SK-N-SH treated with all-trans-retinoic acid at 6 μM for 48 hours (cell line): ENCODE results near the gene NYAP2.

Experiments
- ATAC-seq: fragments of 200-7000 bp; cut with Tn5 transposase; 3 replicates; pipeline ENCODE4 v1.9.1; 2020; ENCODE audit warnings: mild to moderate bottlenecking, moderate library complexity
- CSDC2 ChIP-seq: fragments of 250-450 bp; sonication (Bioruptor Pico); IDR thresholded peaks from 2 replicates; pipeline ENCODE4 v1.5.0; 2020; ENCODE audit warnings: mild to moderate bottlenecking, moderate library complexity
- ESRRG ChIP-seq: fragments of 250-450 bp; sonication (Bioruptor Pico); IDR thresholded peaks from 2 replicates; pipeline ENCODE4 v1.6.1; 2021; ENCODE audit warnings: mild to moderate bottlenecking
- GLIS3 ChIP-seq: fragments of 250-450 bp; sonication (Bioruptor Pico); IDR thresholded peaks from 2 replicates; pipeline ENCODE4 v1.5.0; 2020; ENCODE audit warnings: mild to moderate bottlenecking, moderate library complexity
- ISL1 ChIP-seq: fragments of 250-450 bp; sonication (Bioruptor Pico); IDR thresholded peaks from 2 replicates; pipeline ENCODE4 v2.1.2; 2022; ENCODE audit warnings: mild to moderate bottlenecking, moderate library complexity
- OSR1 ChIP-seq: fragments of 250-450 bp; sonication (Bioruptor Pico); IDR thresholded peaks from 2 replicates; pipeline ENCODE4 v1.8.0; 2022; ENCODE audit warnings: moderate library complexity, mild to moderate bottlenecking, inconsistent platforms
- PPARA ChIP-seq: fragments of 250-450 bp; sonication (Bioruptor Pico); IDR thresholded peaks from 2 replicates; pipeline ENCODE4 v1.5.0; 2020; ENCODE audit warnings: mild to moderate bottlenecking, borderline replicate concordance
- RARB ChIP-seq: fragments of 250-450 bp; sonication (Bioruptor Pico); IDR thresholded peaks from 2 replicates; pipeline ENCODE4 v1.8.0; 2021; ENCODE audit warnings: mild to moderate bottlenecking, moderate library complexity
- SNAI2 ChIP-seq: fragments of 250-450 bp; sonication (Bioruptor Pico); IDR thresholded peaks from 2 replicates; pipeline ENCODE4 v1.5.0; 2020; ENCODE audit warnings: mild to moderate bottlenecking, moderate library complexity
- TCF4 ChIP-seq: fragments of 250-450 bp; sonication (Bioruptor Pico); IDR thresholded peaks from 2 replicates; pipeline ENCODE4 v1.8.0; 2021; ENCODE audit warnings: mild to moderate bottlenecking, moderate library complexity, borderline replicate concordance
- TOX ChIP-seq: fragments of 250-450 bp; sonication (Bioruptor Pico); IDR thresholded peaks from 2 replicates; pipeline ENCODE4 v1.8.0; 2021; ENCODE audit warnings: mild to moderate bottlenecking, moderate library complexity, borderline replicate concordance
- ZC3H10 ChIP-seq: fragments of 250-450 bp; sonication (Bioruptor Pico); IDR thresholded peaks from 2 replicates; pipeline ENCODE4 v1.5.1; 2021; ENCODE audit warnings: mild to moderate bottlenecking, moderate library complexity
- ZFP3 ChIP-seq: fragments of 250-450 bp; sonication (Bioruptor Pico); IDR thresholded peaks from 2 replicates; pipeline ENCODE4 v1.5.0; 2020; ENCODE audit warnings: mild to moderate bottlenecking, moderate library complexity
- ZFP30 ChIP-seq: fragments of 450-650 bp; formaldehyde crosslinking; IDR thresholded peaks from 2 replicates; pipeline ENCODE4 v1.5.0; 2022; ENCODE audit warnings: mild to moderate bottlenecking, moderate library complexity
- ZNF8 ChIP-seq: fragments of 450-650 bp; formaldehyde crosslinking; IDR thresholded peaks from 2 replicates; pipeline ENCODE4 v1.5.0; 2020; ENCODE audit warnings: mild to moderate bottlenecking, moderate library complexity
- TF ChIP-seq, protein P1 (sequence below): fragments of 250-450 bp; sonication (Bioruptor Pico); IDR thresholded peaks from 2 replicates; pipeline ENCODE4 v1.5.0; 2020; ENCODE audit warnings: mild to moderate bottlenecking, moderate library complexity
- TF ChIP-seq, protein P2 (sequence below): fragments of 250-450 bp; sonication (Bioruptor Pico); IDR thresholded peaks from 2 replicates; pipeline ENCODE4 v1.5.1; 2020; ENCODE audit warnings: low read depth, mild to moderate bottlenecking, moderate library complexity
- TF ChIP-seq, protein P3 (sequence below): fragments of 250-450 bp; sonication (Bioruptor Pico); IDR thresholded peaks from 2 replicates; pipeline ENCODE4 v1.8.0; 2021; ENCODE audit warnings: low read depth, mild to moderate bottlenecking, moderate library complexity, borderline replicate concordance
- TF ChIP-seq, protein P4 (sequence below): fragments of 250-450 bp; sonication (Bioruptor Pico); IDR thresholded peaks from 2 replicates; pipeline ENCODE4 v1.8.0; 2020; ENCODE audit warnings: mild to moderate bottlenecking, moderate library complexity, borderline replicate concordance
- TF ChIP-seq, protein P5 (sequence below): fragments of 250-450 bp; sonication (Bioruptor Pico); IDR thresholded peaks from 2 replicates; pipeline ENCODE4 v1.5.1; 2021; ENCODE audit warnings: mild to moderate bottlenecking, moderate library complexity

Gene NYAP2

DNA sequence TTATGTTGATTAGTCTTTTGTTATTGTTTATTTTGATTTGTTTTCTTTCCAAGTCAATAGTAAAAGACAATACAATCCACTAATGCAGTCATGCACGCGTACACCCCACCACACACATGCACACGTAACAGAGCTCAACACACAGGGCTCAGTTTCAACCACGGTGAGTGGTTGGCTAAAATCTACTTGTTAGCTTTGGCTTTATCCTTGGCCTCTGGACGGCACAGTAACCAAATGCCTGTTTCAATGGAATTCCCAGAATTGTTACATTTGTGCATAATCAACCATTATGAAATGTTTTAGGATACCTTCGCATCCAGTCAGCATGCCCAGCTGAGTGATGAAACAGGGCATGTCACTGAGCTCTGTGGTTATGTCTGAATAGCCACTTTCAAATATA is 53.2 kb downstream of the NYAP2 start (continued):
- TF ChIP-seq, protein P1, sequence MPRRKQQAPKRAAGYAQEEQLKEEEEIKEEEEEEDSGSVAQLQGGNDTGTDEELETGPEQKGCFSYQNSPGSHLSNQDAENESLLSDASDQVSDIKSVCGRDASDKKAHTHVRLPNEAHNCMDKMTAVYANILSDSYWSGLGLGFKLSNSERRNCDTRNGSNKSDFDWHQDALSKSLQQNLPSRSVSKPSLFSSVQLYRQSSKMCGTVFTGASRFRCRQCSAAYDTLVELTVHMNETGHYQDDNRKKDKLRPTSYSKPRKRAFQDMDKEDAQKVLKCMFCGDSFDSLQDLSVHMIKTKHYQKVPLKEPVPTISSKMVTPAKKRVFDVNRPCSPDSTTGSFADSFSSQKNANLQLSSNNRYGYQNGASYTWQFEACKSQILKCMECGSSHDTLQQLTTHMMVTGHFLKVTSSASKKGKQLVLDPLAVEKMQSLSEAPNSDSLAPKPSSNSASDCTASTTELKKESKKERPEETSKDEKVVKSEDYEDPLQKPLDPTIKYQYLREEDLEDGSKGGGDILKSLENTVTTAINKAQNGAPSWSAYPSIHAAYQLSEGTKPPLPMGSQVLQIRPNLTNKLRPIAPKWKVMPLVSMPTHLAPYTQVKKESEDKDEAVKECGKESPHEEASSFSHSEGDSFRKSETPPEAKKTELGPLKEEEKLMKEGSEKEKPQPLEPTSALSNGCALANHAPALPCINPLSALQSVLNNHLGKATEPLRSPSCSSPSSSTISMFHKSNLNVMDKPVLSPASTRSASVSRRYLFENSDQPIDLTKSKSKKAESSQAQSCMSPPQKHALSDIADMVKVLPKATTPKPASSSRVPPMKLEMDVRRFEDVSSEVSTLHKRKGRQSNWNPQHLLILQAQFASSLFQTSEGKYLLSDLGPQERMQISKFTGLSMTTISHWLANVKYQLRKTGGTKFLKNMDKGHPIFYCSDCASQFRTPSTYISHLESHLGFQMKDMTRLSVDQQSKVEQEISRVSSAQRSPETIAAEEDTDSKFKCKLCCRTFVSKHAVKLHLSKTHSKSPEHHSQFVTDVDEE (CRISPR knock-in tag) = no peak
- TF ChIP-seq ZFP3 (CRISPR knock-in tag) (no peak), ZFP30 (CRISPR knock-in tag) (no peak)

DNA sequence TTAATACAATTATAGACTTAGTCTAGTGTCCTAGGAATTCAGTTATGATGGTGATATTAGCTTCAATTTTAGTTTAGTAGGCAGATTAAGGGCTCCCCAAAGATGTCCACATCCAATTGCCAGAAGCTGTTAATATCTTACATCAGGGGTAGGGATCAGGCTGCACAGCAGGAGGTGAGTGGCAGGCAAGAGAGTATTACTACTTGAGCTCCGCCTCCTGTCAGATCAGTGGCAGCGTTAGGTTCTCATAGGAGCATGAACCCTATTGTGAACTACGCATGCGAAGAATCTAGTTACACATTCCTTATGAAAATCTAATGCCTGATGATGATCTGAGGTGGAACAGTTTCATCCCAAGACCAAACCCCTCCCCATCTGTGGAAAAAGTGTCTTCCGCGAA is 54.9 kb downstream of the NYAP2 start:
- no peak for TF ChIP-seq SNAI2 (CRISPR knock-in tag)
- TF ChIP-seq, protein P2, sequence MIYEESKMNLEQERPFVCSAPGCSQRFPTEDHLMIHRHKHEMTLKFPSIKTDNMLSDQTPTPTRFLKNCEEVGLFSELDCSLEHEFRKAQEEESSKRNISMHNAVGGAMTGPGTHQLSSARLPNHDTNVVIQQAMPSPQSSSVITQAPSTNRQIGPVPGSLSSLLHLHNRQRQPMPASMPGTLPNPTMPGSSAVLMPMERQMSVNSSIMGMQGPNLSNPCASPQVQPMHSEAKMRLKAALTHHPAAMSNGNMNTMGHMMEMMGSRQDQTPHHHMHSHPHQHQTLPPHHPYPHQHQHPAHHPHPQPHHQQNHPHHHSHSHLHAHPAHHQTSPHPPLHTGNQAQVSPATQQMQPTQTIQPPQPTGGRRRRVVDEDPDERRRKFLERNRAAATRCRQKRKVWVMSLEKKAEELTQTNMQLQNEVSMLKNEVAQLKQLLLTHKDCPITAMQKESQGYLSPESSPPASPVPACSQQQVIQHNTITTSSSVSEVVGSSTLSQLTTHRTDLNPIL (CRISPR knock-in tag) = no peak
- TF ChIP-seq, protein P1 (CRISPR knock-in tag) = no peak
- no peak for TF ChIP-seq TOX (CRISPR knock-in tag)
- TF ChIP-seq, protein P3, sequence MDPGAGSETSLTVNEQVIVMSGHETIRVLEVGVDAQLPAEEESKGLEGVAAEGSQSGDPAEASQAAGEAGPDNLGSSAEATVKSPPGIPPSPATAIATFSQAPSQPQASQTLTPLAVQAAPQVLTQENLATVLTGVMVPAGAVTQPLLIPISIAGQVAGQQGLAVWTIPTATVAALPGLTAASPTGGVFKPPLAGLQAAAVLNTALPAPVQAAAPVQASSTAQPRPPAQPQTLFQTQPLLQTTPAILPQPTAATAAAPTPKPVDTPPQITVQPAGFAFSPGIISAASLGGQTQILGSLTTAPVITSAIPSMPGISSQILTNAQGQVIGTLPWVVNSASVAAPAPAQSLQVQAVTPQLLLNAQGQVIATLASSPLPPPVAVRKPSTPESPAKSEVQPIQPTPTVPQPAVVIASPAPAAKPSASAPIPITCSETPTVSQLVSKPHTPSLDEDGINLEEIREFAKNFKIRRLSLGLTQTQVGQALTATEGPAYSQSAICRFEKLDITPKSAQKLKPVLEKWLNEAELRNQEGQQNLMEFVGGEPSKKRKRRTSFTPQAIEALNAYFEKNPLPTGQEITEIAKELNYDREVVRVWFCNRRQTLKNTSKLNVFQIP (CRISPR knock-in tag) = no peak
- TF ChIP-seq PPARA (CRISPR knock-in tag) = no peak
- TF ChIP-seq ZFP3 (CRISPR knock-in tag) = no peak
- no peak for TF ChIP-seq OSR1
- TF ChIP-seq ZFP30 (CRISPR knock-in tag) = no peak
- TF ChIP-seq ZC3H10 = no peak
- ATAC-seq = no peak

DNA sequence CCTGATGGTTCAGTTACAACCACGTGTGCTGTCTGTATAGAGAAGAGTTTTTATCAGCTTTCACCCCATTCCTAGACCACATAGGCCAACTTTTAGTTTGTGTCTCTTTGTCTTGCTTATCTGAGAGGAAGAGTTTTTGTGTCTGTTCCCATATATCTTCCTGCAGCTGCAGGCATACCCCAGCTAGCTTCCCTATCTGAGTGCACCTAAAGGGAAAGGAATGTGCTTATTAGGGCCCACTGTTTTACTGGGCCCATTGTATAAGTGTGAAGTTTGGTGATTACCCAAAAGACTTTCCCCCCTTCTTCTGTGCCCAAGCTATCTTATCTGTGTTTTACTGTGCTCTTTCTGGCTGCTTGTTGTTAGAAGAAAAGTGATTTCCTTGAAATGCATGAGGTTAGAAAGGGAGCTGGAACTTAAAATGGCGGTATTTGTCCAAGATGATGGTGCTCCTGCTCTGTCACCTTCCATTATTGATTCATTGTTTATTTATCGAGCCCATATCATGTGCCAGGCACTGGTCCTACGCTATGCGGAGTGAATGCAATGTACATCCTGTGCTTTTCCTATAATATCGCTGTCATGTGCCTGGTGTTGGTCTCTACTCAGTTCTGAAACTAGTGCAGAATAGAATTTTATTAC is 57.2 kb downstream of the NYAP2 start:
- no peak for TF ChIP-seq SNAI2 (CRISPR knock-in tag)
- no peak for TF ChIP-seq ZC3H10
- TF ChIP-seq GLIS3 (CRISPR knock-in tag) = no peak
- TF ChIP-seq ZNF8 (CRISPR knock-in tag) = no peak
- no peak for TF ChIP-seq TCF4 (CRISPR knock-in tag)
- no peak for TF ChIP-seq PPARA (CRISPR knock-in tag)
- no peak for TF ChIP-seq TOX (CRISPR knock-in tag)
- no peak for TF ChIP-seq OSR1
- TF ChIP-seq, protein P4, sequence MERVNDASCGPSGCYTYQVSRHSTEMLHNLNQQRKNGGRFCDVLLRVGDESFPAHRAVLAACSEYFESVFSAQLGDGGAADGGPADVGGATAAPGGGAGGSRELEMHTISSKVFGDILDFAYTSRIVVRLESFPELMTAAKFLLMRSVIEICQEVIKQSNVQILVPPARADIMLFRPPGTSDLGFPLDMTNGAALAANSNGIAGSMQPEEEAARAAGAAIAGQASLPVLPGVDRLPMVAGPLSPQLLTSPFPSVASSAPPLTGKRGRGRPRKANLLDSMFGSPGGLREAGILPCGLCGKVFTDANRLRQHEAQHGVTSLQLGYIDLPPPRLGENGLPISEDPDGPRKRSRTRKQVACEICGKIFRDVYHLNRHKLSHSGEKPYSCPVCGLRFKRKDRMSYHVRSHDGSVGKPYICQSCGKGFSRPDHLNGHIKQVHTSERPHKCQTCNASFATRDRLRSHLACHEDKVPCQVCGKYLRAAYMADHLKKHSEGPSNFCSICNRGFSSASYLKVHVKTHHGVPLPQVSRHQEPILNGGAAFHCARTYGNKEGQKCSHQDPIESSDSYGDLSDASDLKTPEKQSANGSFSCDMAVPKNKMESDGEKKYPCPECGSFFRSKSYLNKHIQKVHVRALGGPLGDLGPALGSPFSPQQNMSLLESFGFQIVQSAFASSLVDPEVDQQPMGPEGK (CRISPR knock-in tag) = no peak
- TF ChIP-seq, protein P1 (CRISPR knock-in tag) = no peak
- TF ChIP-seq ZFP3 (CRISPR knock-in tag) = no peak
- TF ChIP-seq ZFP30 (CRISPR knock-in tag) = no peak
- TF ChIP-seq, protein P2 (CRISPR knock-in tag) = no peak
- no peak for TF ChIP-seq RARB (CRISPR knock-in tag)
- TF ChIP-seq ESRRG (CRISPR knock-in tag) = no peak
- TF ChIP-seq ISL1 (CRISPR knock-in tag) = no peak
- TF ChIP-seq, protein P5, sequence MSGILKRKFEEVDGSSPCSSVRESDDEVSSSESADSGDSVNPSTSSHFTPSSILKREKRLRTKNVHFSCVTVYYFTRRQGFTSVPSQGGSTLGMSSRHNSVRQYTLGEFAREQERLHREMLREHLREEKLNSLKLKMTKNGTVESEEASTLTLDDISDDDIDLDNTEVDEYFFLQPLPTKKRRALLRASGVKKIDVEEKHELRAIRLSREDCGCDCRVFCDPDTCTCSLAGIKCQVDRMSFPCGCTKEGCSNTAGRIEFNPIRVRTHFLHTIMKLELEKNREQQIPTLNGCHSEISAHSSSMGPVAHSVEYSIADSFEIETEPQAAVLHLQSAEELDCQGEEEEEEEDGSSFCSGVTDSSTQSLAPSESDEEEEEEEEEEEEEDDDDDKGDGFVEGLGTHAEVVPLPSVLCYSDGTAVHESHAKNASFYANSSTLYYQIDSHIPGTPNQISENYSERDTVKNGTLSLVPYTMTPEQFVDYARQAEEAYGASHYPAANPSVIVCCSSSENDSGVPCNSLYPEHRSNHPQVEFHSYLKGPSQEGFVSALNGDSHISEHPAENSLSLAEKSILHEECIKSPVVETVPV (CRISPR knock-in tag) = no peak
- no peak for TF ChIP-seq CSDC2 (CRISPR knock-in tag)
- ATAC-seq = no peak
